Kasumi-1 (cell line): ENCODE data around the gene HEPACAM.

Experiments
- DNase-seq, 2 experiments: peaks; one replicate each; lab custom pipeline; 2025; lab: John Stamatoyannopoulos, UW

Gene HEPACAM

GRCh38 chr11:124884869-124885479 is 50.9 kb downstream of the HEPACAM start:
- no peak for DNase-seq

GRCh38 chr11:124884340-124884739 is 51.5 kb downstream of the HEPACAM start:
- DNase-seq = no peak

GRCh38 chr11:124882339-124883071 is 53.3 kb downstream of the HEPACAM start:
- no peak for DNase-seq

GRCh38 chr11:124880958-124881357 is 54.9 kb downstream of the HEPACAM start:
- DNase-seq = no peak

- no peak for DNase-seq
Measured at GRCh38 chr11:124880290-124880611, 55.6 kb downstream of the HEPACAM start.

GRCh38 chr11:124879493-124880289 is 56.2 kb downstream of the HEPACAM start:
- DNase-seq = no peak

GRCh38 chr11:124878759-124879492 is 56.9 kb downstream of the HEPACAM start:
- DNase-seq = no peak

GRCh38 chr11:124877910-124878758 is 57.7 kb downstream of the HEPACAM start:
- no peak for DNase-seq

GRCh38 chr11:124877631-124877909 is 58.3 kb downstream of the HEPACAM start:
- DNase-seq = no peak

GRCh38 chr11:124876818-124877630 is 58.8 kb downstream of the HEPACAM start:
- no peak for DNase-seq

- DNase-seq = peak; percentile 53 to 60
Measured at GRCh38 chr11:124875943-124876817, 59.7 kb downstream of the HEPACAM start.

GRCh38 chr11:124875401-124875800 is 60.4 kb downstream of the HEPACAM start:
- DNase-seq = no peak

GRCh38 chr11:124874571-124875255 is 61.1 kb downstream of the HEPACAM start:
- DNase-seq = no peak

- DNase-seq = no peak
Measured at GRCh38 chr11:124873951-124874350, 61.9 kb downstream of the HEPACAM start.

GRCh38 chr11:124872741-124873140 is 63.1 kb downstream of the HEPACAM start:
- DNase-seq = no peak

GRCh38 chr11:124872280-124872679 is 63.6 kb downstream of the HEPACAM start:
- DNase-seq = no peak

GRCh38 chr11:124870430-124870829 is 65.4 kb downstream of the HEPACAM start:
- DNase-seq = no peak

GRCh38 chr11:124869856-124870387 is 65.9 kb downstream of the HEPACAM start:
- no peak for DNase-seq

- no peak for DNase-seq
Measured at GRCh38 chr11:124869331-124869730, 66.5 kb downstream of the HEPACAM start.
